GM21619 (cell line): ENCODE results near the gene PCDH15.

Experiments used
- ATAC-seq: cut with Tn5 transposase; IDR thresholded peaks from one replicate; pipeline ENCODE4 v1.9.1; 2021; ENCODE audit not compliant: unreplicated experiment

The PCDH15 gene

DNA sequence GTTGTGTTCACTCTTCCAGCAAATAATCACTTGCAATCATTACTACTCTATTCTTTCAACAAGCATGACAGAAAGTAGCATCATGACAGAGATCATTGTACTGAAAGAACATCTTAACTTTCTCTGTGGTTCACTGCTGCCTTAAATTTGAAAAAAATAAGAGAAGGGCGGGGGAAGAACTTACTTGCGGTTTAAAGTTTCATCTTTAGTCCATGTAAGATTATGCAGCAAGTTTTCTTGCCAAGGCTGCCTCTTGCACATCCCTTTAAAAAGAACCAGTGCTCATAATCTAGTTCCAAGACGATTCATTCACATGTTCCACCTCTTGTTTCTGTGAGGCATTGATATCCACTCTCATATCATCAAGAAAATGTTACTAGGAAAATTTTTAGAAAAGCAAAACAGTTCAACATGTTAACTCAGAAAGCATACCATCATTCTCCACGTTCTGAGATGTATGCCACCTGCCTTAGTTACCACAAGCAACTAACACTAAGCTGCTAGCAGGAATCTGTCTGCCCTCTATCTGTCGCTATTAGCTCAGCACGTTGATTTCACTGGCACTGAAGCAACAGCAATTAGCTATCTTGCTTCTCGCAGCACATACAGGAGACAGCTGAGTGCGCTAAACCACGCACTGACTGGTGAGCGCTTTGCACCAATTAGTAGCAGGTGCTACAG is at the start of gene PCDH15:
TSS of gene PCDH15 (minus strand) at position 491 of the 681 bp plus-strand sequence. CDS start 136,969 bp downstream, outside the sequence.
- ATAC-seq: no peak

DNA sequence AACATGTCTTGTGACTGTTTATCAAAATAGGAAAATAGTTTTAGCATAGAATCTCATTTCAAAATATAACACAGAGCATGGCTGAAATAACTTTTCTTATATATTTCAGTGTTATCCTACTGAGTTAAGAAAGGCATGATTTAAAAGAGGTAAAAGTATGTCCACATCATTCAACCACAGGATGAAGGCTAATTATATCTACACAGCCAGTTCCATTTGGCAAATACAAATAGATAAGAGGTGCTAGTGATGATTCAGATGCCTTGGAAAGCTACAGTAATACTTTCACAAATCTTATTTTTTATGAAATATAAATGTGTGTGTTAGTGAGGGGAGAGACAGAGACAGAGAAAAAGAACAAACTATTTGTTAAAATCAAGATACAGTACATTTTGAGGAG is 42.9 kb upstream of the PCDH15 start:
- ATAC-seq: no peak

DNA sequence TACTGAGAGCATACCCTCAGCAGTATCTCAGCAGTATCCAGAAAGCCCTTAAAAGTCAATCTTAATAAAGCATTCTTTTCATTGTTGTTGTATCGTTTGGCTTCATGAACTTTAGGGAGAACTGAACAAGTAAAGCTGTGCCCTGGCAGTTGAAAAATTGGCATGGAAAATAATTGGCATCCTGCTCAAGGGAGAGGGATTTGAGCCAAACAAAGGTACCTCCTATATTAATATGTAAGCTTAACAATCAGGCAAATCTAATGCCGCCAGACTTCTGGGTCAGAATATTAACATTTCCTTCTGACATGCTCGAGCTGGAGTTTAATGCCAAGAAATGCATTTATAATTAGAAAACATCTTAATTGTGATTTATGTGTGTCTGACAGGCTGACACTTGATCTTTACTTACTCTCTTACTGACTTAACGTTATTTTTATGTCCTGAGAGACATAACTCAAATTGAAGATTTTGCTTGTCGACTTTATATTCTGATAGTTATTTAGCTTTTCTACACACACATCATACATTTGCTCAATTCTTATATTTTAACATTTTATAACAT is 42.1 kb upstream of the PCDH15 start:
- ATAC-seq: no peak

DNA sequence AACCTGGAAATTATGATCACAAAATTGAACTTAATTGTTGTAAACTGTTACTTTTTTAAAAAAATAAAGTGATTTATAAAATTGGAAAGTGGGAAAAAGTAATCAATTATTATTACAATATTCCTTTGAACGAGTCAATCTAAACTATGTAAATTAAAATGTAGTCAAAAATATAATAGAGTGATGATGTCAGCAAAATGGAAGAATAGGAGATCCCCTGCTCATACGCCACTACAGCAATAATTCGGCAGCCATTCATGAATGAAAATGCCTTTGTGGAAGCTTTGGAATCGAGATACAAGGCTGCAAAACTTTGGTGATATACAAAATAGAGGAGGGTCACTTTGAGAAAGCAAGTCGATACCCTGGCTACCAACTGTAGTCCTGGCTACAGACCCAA is 36.4 kb upstream of the PCDH15 start:
- ATAC-seq: no peak

DNA sequence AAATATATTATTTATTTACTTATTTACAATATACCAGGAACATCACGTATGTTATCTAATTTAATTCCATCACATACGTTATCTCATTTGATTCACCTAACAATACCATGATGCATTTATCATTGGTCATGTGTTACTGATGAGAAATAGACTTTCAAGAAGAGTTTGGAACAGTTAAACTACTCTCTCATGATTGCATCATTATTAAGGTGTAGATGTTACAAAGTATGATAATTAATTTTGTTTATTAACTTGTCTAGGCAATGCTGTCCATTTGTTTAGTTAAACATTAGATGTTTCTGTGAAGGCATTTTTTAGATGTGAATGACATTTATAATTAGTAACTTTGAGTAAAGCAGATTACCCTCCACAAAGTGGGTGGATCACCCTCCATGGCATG is 32.0 kb upstream of the PCDH15 start:
- no peak for ATAC-seq

DNA sequence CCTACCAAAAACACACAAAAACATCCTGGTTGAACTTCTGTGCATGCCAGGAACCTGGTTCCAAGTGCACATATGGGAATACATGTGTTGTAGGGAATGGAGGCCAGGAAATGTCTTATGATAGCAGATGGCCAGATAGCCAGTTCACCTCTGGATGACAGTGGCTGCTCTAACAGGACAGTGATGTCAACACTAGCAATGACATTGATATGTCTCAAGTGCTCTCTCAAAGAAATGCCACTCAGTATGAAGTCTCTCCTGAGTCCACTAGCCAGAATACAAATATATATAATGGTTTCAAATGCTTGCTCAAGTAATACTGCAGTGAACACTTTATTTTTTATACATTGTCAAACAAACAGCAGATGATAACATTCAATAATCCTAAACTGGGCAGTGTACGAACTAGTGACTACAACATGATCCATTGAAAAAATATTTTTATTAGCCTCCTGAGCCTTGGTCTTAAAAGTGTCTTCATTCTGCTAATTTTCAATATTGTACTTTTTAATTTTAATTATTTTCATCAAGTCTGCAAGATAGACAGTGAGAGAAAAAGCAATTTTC is 26.0 kb upstream of the PCDH15 start:
- ATAC-seq: no peak

DNA sequence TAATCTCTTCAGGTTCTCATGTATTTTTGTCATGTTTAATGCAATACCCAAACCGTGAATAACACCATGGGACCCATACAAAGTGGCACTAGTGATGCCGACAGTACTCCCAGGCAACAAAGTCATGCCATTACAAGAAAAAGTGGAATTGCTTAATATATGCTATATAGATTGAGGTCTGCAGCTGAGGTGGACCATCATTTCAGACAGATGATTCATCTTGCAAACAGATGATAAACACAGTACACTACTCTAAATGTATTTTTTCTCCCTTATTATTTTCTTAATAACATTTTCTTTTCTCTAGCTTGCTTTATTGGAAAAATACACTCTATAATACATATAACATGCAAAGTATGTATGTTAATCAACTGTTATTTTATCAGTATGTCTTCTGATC is 14.6 kb upstream of the PCDH15 start:
- ATAC-seq: no peak

DNA sequence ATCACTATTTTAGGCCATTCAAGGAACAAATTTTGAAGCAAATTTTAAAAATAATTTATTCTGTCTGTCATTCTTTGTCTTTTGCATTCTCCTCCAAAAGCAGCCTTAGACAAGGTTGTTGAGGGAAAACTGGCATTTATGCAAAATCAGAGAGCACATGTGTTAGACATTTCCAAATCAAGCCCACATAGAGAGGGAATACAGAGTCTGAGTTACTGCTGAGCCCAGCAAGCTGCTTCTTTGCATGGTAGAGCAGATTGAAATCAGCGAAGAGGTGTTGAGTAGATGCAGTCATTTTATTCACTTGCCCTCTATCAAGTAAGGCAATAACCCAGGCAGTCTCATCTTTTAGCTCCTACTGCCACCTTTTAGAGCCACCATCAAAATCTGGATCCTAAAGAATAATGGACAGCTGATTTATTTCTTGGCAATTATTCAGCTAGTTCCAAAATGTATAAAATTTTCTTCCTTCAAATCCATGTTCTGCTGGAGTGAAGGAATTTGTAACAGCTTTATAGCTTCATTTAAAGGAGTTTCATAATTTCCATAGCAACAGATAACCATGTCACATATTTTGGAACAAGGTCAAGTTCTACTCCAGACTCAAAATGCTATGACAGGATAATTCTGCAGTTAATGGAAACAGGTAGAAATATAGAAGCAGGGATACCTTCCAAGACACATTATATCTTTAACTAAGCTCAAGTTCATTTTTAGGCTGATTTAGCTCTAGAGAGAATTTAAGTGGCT is 7.3 kb upstream of the PCDH15 start:
- ATAC-seq: no peak

DNA sequence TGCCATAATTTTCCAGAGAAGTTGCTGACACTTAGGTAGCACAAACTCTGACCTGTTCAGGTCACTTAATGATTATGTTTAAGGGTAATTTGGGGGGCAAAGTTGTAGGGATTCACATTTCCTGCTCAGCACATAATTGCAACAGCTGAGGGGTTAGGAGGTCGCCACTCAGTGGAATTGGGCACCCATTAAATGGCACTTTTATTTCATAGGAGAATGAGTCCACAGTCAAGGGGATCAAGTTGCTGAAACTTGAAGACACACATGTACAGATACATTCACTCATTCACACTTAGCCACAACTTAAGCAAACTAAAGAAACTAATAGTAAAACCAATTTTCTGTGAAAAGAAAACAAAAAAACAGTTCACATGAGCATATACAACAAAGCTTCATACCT is 1.5 kb downstream of the PCDH15 start:
- ATAC-seq: no peak

DNA sequence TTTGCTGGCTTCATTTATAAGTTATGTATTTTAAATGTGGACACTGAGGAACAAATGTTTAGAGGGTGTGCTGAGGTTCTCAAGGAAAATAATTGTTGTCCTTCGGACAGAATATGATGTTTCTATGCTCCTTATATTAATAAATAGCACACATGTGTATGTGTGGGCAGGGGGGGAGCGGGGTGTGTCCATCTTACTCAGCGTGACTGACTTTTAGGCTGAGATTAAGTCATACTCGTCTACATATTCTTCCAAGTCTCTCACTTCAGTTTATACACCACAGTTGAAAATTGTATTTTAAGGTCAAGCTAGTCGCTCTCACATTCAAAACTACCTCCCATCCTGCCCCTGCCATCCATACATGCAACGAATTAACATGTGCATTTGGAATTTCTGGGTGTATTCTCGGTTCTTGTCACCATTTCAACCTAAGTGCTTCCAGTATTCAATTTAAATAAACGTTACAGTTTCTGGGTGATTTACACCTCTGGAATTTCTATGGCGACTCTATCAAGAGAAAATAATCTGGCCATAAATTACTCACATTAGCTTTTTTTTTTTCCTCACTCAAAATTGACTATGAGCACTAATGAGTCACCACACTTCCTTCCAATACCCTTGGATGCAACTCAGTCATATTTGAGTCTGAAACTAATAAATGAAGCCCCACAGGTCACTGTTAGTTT is 3.3 kb downstream of the PCDH15 start:
- ATAC-seq: no peak

DNA sequence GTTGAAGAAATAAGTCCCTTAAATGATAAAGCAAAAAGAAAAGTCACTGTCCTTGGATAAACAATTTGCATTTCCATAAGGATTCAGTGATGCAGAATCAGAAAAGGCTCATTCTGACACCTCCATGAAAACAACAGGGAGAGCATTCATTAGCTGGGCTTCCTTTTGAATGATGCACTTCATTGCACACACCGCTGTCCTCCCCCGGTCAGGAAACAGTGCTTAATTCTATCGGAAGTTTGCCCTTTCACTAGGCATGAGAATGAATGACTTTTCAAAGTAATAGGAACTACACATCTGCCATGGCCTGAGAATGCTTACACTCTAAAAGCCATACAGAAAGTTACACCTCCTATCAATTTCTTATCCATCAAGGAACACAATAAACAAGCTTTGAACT is 4.2 kb downstream of the PCDH15 start:
- no peak for ATAC-seq

DNA sequence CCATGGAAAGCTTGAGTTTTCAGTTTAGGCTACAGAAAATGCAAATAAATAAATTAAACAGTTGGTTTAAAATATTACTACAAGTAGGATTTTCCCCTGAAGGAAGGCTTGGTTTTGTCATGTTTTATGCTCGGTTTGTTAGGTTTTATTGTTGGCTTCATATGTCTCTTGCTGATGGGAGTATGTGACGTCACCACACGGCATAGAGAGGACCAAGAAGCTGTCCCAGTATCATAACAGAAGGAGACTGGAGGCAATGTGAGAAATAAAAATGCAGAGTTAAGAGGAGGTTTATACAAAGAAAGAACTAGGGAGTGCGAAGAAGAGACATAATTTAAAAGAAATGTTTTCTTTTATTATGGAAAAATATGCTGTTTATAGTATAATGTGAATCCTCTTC is 24.4 kb downstream of the PCDH15 start:
- no peak for ATAC-seq

DNA sequence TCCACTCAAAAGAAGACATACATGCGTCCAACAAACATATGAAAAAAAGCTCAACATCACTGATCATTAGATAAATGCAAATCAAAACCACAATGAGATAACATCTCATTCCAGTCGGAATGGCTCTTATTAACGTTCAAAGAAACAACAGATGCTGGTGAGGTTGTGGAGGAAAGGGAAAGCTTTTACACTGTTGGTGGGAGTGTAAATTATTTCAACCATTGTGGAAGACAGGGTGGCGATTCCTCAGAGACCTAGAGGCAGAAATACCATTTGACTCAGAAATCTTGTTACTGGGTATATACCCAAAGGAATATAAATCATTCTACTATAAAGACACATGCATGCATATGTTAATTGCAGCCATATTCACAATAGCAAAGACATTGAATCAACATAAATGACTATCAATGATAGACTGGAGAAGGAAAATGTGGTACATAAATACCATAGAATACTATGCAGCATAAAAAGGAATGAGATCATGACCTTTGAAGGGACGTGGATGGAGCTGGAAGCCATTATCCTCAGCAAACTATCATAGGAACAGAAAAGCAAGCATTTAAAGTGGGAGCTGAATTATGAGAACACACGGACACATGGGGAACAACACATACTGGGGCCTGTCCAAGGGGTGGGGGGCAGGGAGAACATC is 28.4 kb downstream of the PCDH15 start:
- ATAC-seq: no peak

DNA sequence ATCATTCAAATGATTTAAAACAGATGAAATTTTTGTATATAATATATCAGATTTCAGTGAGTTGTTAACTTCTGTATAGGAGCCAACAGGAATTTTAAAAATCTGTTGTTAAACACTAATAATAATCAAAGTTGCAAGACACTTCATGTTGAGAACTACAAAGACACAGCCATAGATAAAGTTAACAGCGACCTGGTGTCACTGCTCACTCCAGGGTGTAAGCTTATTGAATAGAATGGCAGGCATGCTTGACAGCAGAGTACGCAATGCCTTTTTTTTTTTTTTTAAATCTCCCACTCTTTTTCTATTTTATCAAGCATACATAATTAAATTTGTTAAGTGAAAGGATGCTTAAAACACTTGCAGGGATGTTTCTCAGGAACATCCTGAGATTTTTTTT is 32.0 kb downstream of the PCDH15 start:
- no peak for ATAC-seq

DNA sequence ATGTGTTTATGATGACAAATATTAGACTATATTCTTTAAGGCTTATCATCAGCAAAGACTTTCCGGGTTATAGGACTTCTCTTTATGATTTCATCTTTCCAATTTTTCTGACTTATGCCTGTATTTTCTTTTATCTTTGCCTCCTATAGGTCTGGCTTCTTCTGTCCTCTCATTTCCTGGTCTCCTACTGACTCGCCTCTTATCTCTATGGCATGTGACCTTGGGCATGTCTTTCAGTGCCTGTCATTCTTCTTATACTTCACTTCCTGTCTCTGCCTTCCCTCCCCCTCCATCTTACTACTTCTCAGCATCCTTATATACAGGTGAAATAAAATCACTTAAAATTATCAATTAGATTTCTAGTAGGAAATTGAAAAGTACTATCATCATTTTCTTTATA is 42.2 kb downstream of the PCDH15 start:
- no peak for ATAC-seq

DNA sequence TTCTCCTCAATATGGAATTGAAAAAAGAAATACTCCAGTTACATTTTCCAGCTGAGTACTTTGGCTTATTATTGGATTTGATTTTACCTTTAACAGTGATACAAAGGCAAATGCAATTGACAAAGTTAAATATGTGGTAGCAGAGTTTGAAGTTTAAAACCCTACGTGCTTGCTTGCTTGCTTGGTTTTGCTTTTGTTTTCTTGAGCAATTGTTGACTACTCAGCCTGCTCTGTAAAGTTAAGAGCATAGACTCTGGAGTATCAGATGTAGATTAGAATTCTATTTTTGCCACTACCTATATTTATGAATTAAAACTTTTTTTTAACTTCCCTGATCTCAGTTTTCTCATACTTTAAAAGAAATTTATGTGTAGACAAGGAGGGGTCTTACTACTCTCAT is 51.4 kb downstream of the PCDH15 start:
- ATAC-seq: no peak

DNA sequence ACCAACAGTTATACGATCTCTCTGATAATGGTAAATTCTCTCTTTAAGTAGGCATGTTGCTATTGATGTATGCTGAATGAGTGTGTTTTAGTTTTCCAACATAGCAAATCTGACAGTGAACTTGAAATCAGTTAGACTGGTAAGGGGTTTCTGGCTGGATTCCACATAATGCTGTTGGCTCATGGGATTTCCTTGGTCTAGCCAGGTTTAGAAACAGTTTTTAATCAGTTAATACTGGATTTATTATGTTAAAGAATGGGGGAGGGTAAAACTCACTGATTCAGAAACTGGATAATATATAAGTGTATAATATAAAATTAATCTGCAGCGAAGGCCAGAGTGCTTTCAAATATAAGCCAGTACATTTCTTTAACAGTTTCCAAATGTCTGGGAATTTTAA is 55.6 kb downstream of the PCDH15 start:
- ATAC-seq: no peak

DNA sequence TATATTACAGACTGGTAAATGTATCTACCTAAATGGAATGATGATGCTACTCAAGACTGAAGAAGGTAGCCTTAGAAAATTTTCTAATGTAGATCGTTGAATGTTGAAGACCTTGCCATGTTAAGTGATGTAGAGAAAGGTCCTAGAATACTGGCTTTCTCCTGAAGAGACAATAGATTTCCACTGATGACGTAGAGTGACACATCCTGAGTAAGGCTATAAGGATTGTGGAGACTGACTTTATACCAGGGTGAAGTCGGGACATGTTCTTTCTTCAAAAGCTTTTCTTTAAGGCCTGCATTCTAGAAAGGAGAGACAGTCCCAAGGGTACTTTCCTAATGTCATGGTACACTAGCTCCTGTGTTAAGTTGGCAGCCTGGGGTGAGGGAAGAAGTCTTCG is 58.6 kb downstream of the PCDH15 start:
- no peak for ATAC-seq

DNA sequence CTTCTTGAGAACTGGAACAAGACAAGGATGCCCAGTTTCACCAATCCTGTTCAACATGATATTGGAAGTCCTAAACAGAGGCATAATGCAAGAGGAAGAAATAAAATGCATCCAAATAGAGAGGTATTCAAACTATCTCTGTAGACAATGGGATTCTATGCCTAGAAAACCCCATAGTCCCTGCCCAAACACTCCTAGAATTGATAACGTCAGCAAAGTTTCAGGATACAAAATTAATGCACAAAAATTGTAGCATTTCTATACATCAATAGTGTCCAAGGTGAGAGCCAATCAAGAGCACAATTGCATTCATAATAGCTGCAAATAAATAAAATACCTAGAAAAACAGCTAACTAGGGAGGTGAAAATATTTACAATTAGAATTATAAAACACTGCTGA is 72.5 kb downstream of the PCDH15 start:
- ATAC-seq: no peak

DNA sequence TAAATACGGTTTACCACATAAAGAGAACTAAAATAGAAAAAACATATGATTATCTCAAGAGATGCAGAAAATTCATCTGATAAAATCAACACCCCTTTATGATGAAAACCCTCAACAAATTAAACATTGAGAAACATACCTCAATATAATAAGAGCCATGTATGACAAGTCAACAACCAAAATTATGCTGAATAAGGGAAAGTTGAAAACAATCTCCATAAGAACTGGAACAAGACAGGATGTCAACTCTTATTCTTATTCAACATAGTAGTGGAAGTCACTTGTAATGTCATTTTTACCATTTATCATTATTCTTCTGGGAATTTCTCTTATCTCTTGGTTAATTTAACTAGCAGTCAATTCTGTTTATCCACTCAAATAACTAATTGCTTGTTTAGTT is 79.0 kb downstream of the PCDH15 start:
- no peak for ATAC-seq

DNA sequence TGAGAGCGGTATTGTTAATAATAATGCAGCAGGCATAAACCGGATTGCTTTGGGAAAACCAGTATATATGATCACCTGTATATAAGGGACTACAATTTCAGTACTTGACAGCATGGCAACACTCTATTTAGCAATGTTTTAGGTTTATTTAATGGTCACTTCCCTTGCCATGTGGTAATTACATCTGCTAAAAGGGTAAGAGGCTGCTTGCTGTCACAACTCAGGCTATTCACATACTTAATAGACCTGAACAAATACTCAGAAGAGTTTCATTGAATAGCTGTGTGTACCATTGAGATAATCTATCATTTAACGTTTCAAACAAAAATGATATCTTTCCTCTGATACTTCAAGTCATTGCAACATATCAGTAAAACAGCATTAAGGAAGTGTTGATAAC is 90.1 kb downstream of the PCDH15 start:
- ATAC-seq: no peak
